Measurements from ENCODE around the gene HOXD11. TPM values are rescaled to one million over a fixed set of nuclear protein-coding genes. Genes with fewer than 3 reads are reported as not detected.
A peak's percentile ranks its signal among the peaks of the same experiment; 100 is the strongest.

Gene HOXD11
- total RNA-seq, 1 donor from 2014 or later, result not detected

- Histone ChIP-seq H3K9me3 (ENCODE audit: control insufficient read depth in 3 of 3, low read length in 3 of 3) (no peaks in the 10 kb centered on the region), H3K4me1 (ENCODE audit: control insufficient read depth in 3 of 3, insufficient read depth in 3 of 3, low read length in 3 of 3) (peaks cover 21 to 23% (median 23%) of the 10 kb centered on the region in 3 donors), H3K27ac (ENCODE audit: low read depth, low read length) (no peak within 1 kb of the TSS), H3K9ac (ENCODE audit: low read depth in 1 of 3, low read length in 3 of 3) (no peak within 1 kb of the TSS), H3K27me3 (ENCODE audit: control insufficient read depth in 3 of 3, insufficient read depth in 3 of 3, low read length in 3 of 3) (peaks cover 93 to 98% (median 95%) of the 10 kb centered on the region in 3 donors), H3K4me3 (ENCODE audit: low read length in 3 of 3) (peak within 1 kb of the TSS in 2 of 3 donors; percentile 54 to 56), H3K36me3 (ENCODE audit: control insufficient read depth in 3 of 3, insufficient read depth in 3 of 3, low read length in 3 of 3) (no peaks in the 10 kb centered on the region)
These were observed 14.6 kb upstream of the HOXD11 start, which contains the start of gene HOXD13 for GRCh38 chr2:176092270-176093144. HOXD13 (plus strand) TSS chr2:176092721; CDS start chr2:176092891, 170 bp downstream.

DNA sequence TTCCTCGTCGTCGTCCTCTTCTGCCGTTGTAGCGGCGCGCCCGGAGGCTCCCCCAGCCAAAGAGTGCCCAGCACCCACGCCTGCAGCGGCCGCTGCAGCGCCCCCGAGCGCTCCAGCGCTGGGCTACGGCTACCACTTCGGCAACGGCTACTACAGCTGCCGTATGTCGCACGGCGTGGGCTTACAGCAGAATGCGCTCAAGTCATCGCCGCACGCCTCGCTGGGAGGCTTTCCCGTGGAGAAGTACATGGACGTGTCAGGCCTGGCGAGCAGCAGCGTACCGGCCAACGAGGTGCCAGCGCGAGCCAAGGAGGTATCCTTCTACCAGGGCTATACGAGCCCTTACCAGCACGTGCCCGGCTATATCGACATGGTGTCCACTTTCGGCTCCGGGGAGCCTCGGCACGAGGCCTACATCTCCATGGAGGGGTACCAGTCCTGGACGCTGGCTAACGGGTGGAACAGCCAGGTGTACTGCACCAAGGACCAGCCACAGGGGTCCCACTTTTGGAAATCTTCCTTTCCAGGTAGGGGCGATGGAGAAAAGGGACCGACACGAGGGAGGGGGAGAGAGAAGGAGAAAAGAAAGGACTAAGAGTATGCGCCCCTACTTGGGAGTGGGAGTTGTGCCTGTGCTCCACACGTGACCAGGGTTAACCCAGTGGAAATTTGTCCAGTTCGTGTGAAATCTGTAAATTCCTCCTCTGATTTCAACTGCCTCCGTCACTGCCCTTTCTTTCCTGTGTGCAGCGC, 13.8 kb upstream of the HOXD11 start:
- Histone ChIP-seq H3K4me3 (ENCODE audit: low read length in 3 of 3) (peak overlapping the region in 2 of 3 donors; percentile 54 to 56), H3K9ac (ENCODE audit: low read depth in 1 of 3, low read length in 3 of 3) (no peak overlapping the region), H3K4me1 (ENCODE audit: control insufficient read depth in 3 of 3, insufficient read depth in 3 of 3, low read length in 3 of 3) (peaks cover 17 to 23% (median 23%) of the 10 kb centered on the region in 3 donors), H3K27me3 (ENCODE audit: control insufficient read depth in 3 of 3, insufficient read depth in 3 of 3, low read length in 3 of 3) (peaks cover 93 to 98% (median 95%) of the 10 kb centered on the region in 3 donors), H3K36me3 (ENCODE audit: control insufficient read depth in 3 of 3, insufficient read depth in 3 of 3, low read length in 3 of 3) (no peaks in the 10 kb centered on the region), H3K27ac (ENCODE audit: low read depth, low read length) (no peak overlapping the region), H3K9me3 (ENCODE audit: control insufficient read depth in 3 of 3, low read length in 3 of 3) (no peaks in the 10 kb centered on the region)

DNA sequence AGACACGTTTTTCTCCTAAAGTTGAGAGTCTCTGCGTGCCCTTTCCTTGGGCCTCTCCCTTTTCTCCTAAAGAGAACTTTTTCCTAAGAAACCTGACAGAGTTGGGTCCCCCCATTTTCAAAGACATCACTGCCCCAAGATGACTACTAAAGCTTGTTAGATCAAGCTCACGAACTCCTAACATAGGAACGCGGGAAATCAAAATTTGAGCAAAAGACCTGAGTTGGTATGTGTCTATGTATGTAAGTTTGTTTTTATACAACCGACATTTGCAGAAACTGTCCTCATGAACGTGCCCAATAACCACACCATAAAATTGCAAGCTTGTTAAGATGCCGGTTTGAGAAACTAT, 13.2 kb upstream of the HOXD11 start:
- no peak overlapping the region for H3K27ac ChIP-seq (ENCODE audit: low read depth, low read length)
- no peak overlapping the region for H3K9ac ChIP-seq (ENCODE audit: low read depth in 1 of 3, low read length in 3 of 3)
- peaks cover 93 to 98% (median 95%) of the 10 kb centered on the region in 3 donors for H3K27me3 ChIP-seq (ENCODE audit: control insufficient read depth in 3 of 3, insufficient read depth in 3 of 3, low read length in 3 of 3)
- H3K36me3 ChIP-seq (ENCODE audit: control insufficient read depth in 3 of 3, insufficient read depth in 3 of 3, low read length in 3 of 3), result no peaks in the 10 kb centered on the region
- H3K4me3 ChIP-seq (ENCODE audit: low read length in 3 of 3), result no peak overlapping the region
- peaks cover 14 to 25% (median 21%) of the 10 kb centered on the region in 3 donors for H3K4me1 ChIP-seq (ENCODE audit: control insufficient read depth in 3 of 3, insufficient read depth in 3 of 3, low read length in 3 of 3)
- no peaks in the 10 kb centered on the region for H3K9me3 ChIP-seq (ENCODE audit: control insufficient read depth in 3 of 3, low read length in 3 of 3)

DNA sequence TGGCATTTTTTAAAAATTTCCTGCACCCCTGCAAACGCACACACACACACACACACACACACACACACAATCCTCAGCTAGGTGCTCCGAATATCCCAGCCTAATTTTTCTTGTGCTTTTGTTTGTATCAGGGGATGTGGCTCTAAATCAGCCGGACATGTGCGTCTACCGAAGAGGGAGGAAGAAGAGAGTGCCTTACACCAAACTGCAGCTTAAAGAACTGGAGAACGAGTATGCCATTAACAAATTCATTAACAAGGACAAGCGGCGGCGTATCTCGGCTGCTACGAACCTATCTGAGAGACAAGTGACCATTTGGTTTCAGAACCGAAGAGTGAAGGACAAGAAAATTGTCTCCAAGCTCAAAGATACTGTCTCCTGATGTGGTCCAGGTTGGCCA, 12.7 kb upstream of the HOXD11 start:
- H3K27me3 ChIP-seq (ENCODE audit: control insufficient read depth in 3 of 3, insufficient read depth in 3 of 3, low read length in 3 of 3), result peaks cover 93 to 98% (median 96%) of the 10 kb centered on the region in 3 donors
- no peaks in the 10 kb centered on the region for H3K9me3 ChIP-seq (ENCODE audit: control insufficient read depth in 3 of 3, low read length in 3 of 3)

GRCh38 chr2:176095421-176095820, 11.7 kb upstream of the HOXD11 start:
- Histone ChIP-seq H3K9me3 (ENCODE audit: control insufficient read depth in 3 of 3, low read length in 3 of 3) (no peaks in the 10 kb centered on the region), H3K36me3 (ENCODE audit: control insufficient read depth in 3 of 3, insufficient read depth in 3 of 3, low read length in 3 of 3) (no peaks in the 10 kb centered on the region), H3K9ac (ENCODE audit: low read depth in 1 of 3, low read length in 3 of 3) (no peak overlapping the region), H3K27ac (ENCODE audit: low read depth, low read length) (no peak overlapping the region), H3K27me3 (ENCODE audit: control insufficient read depth in 3 of 3, insufficient read depth in 3 of 3, low read length in 3 of 3) (peaks cover 93 to 98% (median 96%) of the 10 kb centered on the region in 3 donors), H3K4me3 (ENCODE audit: low read length in 3 of 3) (no peak overlapping the region), H3K4me1 (ENCODE audit: control insufficient read depth in 3 of 3, insufficient read depth in 3 of 3, low read length in 3 of 3) (peaks cover 16 to 25% (median 24%) of the 10 kb centered on the region in 3 donors)

More for the DNA sequence above, 12.7 kb upstream of the HOXD11 start:
- Histone ChIP-seq H3K27ac (ENCODE audit: low read depth, low read length) (no peak overlapping the region), H3K4me3 (ENCODE audit: low read length in 3 of 3) (no peak overlapping the region), H3K4me1 (ENCODE audit: control insufficient read depth in 3 of 3, insufficient read depth in 3 of 3, low read length in 3 of 3) (peaks cover 14 to 25% (median 21%) of the 10 kb centered on the region in 3 donors), H3K36me3 (ENCODE audit: control insufficient read depth in 3 of 3, insufficient read depth in 3 of 3, low read length in 3 of 3) (no peaks in the 10 kb centered on the region), H3K9ac (ENCODE audit: low read depth in 1 of 3, low read length in 3 of 3) (no peak overlapping the region)

DNA sequence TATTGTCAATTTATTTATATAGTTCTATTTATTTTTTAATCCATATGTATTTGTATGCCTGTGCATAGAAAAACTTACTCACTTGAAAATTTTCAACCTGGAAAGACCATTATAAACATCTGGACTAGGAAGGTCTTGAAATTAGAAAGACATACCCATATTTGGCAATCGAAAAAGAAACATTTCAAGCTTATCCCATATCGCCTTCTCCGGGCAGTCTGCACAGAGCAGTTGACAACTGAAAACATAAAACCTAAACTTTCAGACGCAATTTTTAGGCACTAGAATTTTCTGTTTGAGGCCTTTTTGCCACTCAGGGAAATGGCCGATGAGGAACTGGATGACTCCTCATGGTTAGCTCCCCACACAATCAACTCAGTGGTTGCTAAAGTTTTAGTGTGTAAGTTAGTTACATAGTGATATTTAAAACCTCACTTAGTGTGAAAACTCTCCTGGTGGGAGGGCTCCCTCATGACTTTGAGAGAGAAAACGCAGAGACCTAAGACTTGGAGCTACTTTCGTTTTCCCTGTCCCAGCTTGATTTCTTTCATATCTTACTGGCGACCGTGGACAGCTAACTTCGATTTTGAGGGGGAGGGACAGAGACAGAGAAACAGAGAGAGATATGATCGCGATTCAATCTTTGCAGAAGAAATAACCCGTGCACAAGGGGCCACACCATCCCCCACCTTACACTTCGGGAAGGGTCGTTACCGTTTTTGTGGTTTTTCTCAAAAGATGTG, 10.7 kb upstream of the HOXD11 start:
- H3K9me3 ChIP-seq (ENCODE audit: control insufficient read depth in 3 of 3, low read length in 3 of 3), result no peaks in the 10 kb centered on the region
- peaks cover 16 to 25% (median 24%) of the 10 kb centered on the region in 3 donors for H3K4me1 ChIP-seq (ENCODE audit: control insufficient read depth in 3 of 3, insufficient read depth in 3 of 3, low read length in 3 of 3)
- H3K9ac ChIP-seq (ENCODE audit: low read depth in 1 of 3, low read length in 3 of 3), result no peak overlapping the region
- H3K4me3 ChIP-seq (ENCODE audit: low read length in 3 of 3), result peak overlapping the region; percentile 38 to 62 (median 39)
- H3K27me3 ChIP-seq (ENCODE audit: control insufficient read depth in 3 of 3, insufficient read depth in 3 of 3, low read length in 3 of 3), result peaks cover 93 to 98% (median 96%) of the 10 kb centered on the region in 3 donors
- H3K27ac ChIP-seq (ENCODE audit: low read depth, low read length), result no peak overlapping the region
- no peaks in the 10 kb centered on the region for H3K36me3 ChIP-seq (ENCODE audit: control insufficient read depth in 3 of 3, insufficient read depth in 3 of 3, low read length in 3 of 3)

DNA sequence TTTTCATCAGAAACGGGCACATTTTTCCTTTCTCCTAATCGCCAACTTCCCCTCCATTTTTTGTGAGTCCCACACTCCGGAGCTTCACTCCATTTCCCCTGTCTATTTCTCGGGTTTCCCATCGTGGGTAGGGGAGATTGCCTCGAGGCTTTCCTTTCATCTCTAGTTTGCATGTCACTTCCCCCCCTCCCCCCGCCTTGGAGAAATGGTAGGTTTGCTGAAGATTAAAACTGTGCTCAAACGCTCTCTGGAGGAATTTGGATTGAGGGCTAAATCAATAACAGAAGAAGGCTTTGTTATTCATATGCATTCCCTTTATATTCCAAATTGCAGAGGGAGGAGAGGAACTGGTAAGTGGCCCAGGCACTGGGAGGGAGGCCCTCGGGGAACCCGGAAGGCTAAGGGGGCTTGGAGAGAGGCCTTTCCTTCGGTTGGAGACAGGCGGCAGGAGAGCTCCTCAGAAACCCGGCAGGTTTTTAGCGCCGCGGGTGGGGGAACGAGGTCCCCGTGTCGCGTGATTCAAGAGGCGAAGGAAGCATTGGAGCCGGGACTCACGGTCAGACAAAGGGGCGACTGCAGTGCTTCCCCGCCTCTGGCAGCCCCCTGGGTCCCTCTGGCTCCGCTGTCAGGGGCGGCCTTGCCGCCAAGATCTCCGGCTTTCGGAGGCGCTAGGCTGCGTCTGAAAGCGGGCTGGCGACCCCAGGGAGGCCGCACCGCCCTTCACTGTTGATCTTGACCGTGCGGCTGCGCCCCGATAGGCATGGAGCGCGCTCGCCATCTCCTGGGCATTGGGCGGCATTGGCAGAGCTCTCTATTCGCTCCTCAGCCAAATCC, 9.9 kb upstream of the HOXD11 start:
- H3K4me1 ChIP-seq (ENCODE audit: control insufficient read depth in 3 of 3, insufficient read depth in 3 of 3, low read length in 3 of 3), result peaks cover 16 to 25% (median 24%) of the 10 kb centered on the region in 3 donors
- H3K27me3 ChIP-seq (ENCODE audit: control insufficient read depth in 3 of 3, insufficient read depth in 3 of 3, low read length in 3 of 3), result peaks cover 93 to 98% (median 96%) of the 10 kb centered on the region in 3 donors
- no peak overlapping the region for H3K27ac ChIP-seq (ENCODE audit: low read depth, low read length)
- no peaks in the 10 kb centered on the region for H3K36me3 ChIP-seq (ENCODE audit: control insufficient read depth in 3 of 3, insufficient read depth in 3 of 3, low read length in 3 of 3)
- H3K4me3 ChIP-seq (ENCODE audit: low read length in 3 of 3), result peak overlapping the region; percentile 39 to 69 (median 62)
- H3K9ac ChIP-seq (ENCODE audit: low read depth in 1 of 3, low read length in 3 of 3), result peak overlapping the region in 2 of 3 donors; percentile 50 to 54
- H3K9me3 ChIP-seq (ENCODE audit: control insufficient read depth in 3 of 3, low read length in 3 of 3), result no peaks in the 10 kb centered on the region

DNA sequence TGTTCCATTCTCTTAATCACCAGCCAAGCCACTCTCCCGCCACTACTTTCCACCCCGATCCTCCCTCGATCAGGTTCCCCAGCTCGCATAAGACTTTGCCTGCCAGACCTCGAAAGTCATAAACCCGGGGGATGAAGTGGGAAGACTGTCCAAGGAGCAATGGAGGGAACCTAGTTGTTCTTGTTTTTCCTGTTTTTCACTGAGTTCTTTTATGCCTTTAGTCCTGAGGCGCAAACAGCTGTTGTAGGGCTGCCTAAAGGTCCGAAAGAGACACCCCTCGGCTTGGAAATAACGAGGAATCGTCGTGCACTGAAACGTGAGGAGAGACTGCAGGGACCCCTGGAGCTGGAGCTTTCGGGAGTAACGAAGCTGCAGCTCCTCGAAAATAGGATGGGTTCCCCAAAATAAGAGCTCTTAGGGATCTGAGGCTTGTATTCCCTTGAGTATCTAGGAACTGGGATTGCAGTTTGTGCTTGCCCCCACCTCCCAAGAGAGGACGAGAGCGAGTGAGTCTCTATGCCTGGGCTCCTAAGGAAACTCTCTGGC, 9.2 kb upstream of the HOXD11 start:
- H3K27ac ChIP-seq (ENCODE audit: low read depth, low read length), result no peak overlapping the region
- peak overlapping the region in 1 of 3 donors; percentile 19 for H3K9ac ChIP-seq (ENCODE audit: low read depth in 1 of 3, low read length in 3 of 3)
- H3K9me3 ChIP-seq (ENCODE audit: control insufficient read depth in 3 of 3, low read length in 3 of 3), result no peaks in the 10 kb centered on the region
- H3K36me3 ChIP-seq (ENCODE audit: control insufficient read depth in 3 of 3, insufficient read depth in 3 of 3, low read length in 3 of 3), result no peaks in the 10 kb centered on the region
- H3K4me3 ChIP-seq (ENCODE audit: low read length in 3 of 3), result peak overlapping the region in 2 of 3 donors; percentile 17 to 62
- H3K27me3 ChIP-seq (ENCODE audit: control insufficient read depth in 3 of 3, insufficient read depth in 3 of 3, low read length in 3 of 3), result peaks cover 99 to 100% (median 100%) of the 10 kb centered on the region in 3 donors
- H3K4me1 ChIP-seq (ENCODE audit: control insufficient read depth in 3 of 3, insufficient read depth in 3 of 3, low read length in 3 of 3), result peaks cover 16 to 25% (median 24%) of the 10 kb centered on the region in 3 donors

Data from skeletal muscle tissue (tissue), 4 donors.